Stomach (tissue), 9 donors: ENCODE data around the gene HSPA1A. TPM values are rescaled to one million over a fixed set of nuclear protein-coding genes. Genes with fewer than 3 reads are reported as not detected.

Experiments
- DNase-seq, 2 donors: peaks; one replicate each; pipeline versions ENCODE4 v3.0.0 to v3.0.0-alpha.2; 2013 to 2019
- H3K27ac ChIP-seq, 5 donors: fragments of 200-600 bp in 4 of 5; sonication (generic) in 4 of 5; one replicate each; pipeline ENCODE4 v1.5.1; 2013 to 2019; ENCODE audit warnings: mild to moderate bottlenecking in 1 of 5, moderate library complexity in 1 of 5
- H3K27me3 ChIP-seq, 3 donors: fragments of 200-600 bp; sonication (generic); one replicate each; pipeline ENCODE4 v1.5.1; 2017 to 2019; ENCODE audit warnings: mixed run types in 1 of 3
- H3K36me3 ChIP-seq, 4 donors: fragments of 200-600 bp; sonication (generic); 1 replicate in 3 of 4; 2 replicates in 1 of 4; pipeline ENCODE4 v1.5.1; 2016 to 2019
- H3K4me1 ChIP-seq, 4 donors: fragments of 200-600 bp; sonication (generic); one replicate each; pipeline ENCODE4 v1.5.1; 2016 to 2019
- H3K4me3 ChIP-seq, 4 donors: fragments of 200-600 bp; sonication (generic) in 3 of 4; one replicate each; pipeline ENCODE4 v1.5.1; 2016 to 2019; ENCODE audit warnings: mild to moderate bottlenecking in 1 of 4
- H3K9me3 ChIP-seq, 4 donors: fragments of 200-600 bp; sonication (generic); one replicate each; pipeline ENCODE4 v1.5.1; 2016 to 2019
- CTCF ChIP-seq, 7 experiments: fragments of 450-650 bp in 4 of 7; fragments of 200-600 bp in 3 of 7; sonication (generic) in 3 of 7; IDR thresholded peaks; one replicate each; pipeline ENCODE4 v1.5.1; 2016 to 2019; ENCODE audit warnings: antibody characterized with exemption in 7 of 7, control low read depth in 2 of 7, mild to moderate bottlenecking in 1 of 7
- EP300 ChIP-seq: sonication (generic); formaldehyde crosslinking; IDR thresholded peaks from one replicate; pipeline ENCODE4 v1.6.1; 2017; ENCODE audit warnings: antibody characterized with exemption
- POLR2A ChIP-seq, 4 donors: fragments of 450-650 bp; IDR thresholded peaks; one replicate each; pipeline ENCODE4 v1.6.1; 2016; ENCODE audit warnings: antibody characterized with exemption in 4 of 4, control low read depth in 2 of 4, mild to moderate bottlenecking in 1 of 4, moderate library complexity in 1 of 4
- POLR2AphosphoS5 ChIP-seq, 3 donors: sonication (generic); formaldehyde crosslinking; IDR thresholded peaks; one replicate each; pipeline ENCODE4 v1.6.1; 2016; ENCODE audit warnings: antibody characterized with exemption in 3 of 3
- WGBS, 5 donors: extraction: QIAGEN DNeasy Blood & Tissue Kit in 3 of 5; methylation state at CpG; one replicate each; pipeline versions ENCODE4 v1.1.5 to v1.1.7; 2013 to 2018; 5-methylcytosine and 5-hydroxymethylcytosine counted together
- intact Hi-C: fragments of 100-400 bp; cut with DNase I; formaldehyde crosslinking; loops from one replicate; pipeline ENCODE4 v1.15.1; 2023; ENCODE audit warnings: low total_unique reads
- polyA plus RNA-seq, 3 donors: library from polyadenylated mRNA; stranded (reverse); fragments of 200-250 nt; gene quantifications; one replicate each; pipeline ENCODE4 v1.2.3, GENCODE V29; 2013
- total RNA-seq, 5 donors: library from RNA; depleted of rRNA; stranded (reverse); fragments of >200 nt; gene quantifications; one replicate each; pipeline versions ENCODE4 v1.1.0 to v1.2.3, GENCODE V29; 2014 to 2016
- donor health status: healthy with polysubstance abuse.
- donor health status: Bipolar disorder and iron deficiency.
- donor health status: healthy.

Gene HSPA1A
- total and polyA plus RNA-seq, 8 donors: 51.1 to 124 (median 89.5) TPM

DNA sequence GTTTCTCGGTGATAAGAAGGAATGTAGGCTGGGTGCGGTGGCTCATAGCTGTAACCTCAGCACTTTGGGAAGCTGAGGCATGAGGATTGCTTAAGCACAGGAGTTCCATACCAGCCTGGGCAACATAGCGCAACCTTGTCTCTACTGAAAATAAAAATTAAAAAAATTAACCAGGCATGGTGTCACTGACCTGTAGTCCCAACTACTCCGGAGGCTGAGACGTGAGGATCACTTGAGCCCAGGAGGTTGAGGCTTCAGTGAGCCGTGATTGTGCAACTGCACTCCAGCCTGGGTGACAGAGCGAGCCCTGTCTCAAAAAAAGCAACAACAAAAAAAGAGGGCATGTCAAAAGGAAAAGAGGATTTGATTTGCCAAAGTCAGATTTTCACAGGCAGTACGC is 43.4 kb downstream of the HSPA1A start:
- intact Hi-C loops: no loop called here
- no peak for DNase-seq
- H3K27ac ChIP-seq: no peak overlapping the region
- no peaks in the 10 kb centered on the region for H3K9me3 ChIP-seq
- TF ChIP-seq POLR2A (IDR thresholded peaks at IDR 0.05): no peak
- no peak for TF ChIP-seq EP300
- TF ChIP-seq POLR2AphosphoS5 (IDR thresholded peaks at IDR 0.05): no peak
- no peak for TF ChIP-seq CTCF (IDR thresholded peaks at IDR 0.05)
- no peaks in the 10 kb centered on the region for H3K27me3 ChIP-seq
- 85 to 96% (median 92%) methylated on average over 8 of the region's 8 CpGs for WGBS, 5 donors
- peaks cover 28 to 56% (median 47%) of the 10 kb centered on the region in 4 donors for H3K36me3 ChIP-seq
- peaks cover 6 to 25% (median 17%) of the 10 kb centered on the region in 4 donors for H3K4me1 ChIP-seq
- no peak overlapping the region for H3K4me3 ChIP-seq

DNA sequence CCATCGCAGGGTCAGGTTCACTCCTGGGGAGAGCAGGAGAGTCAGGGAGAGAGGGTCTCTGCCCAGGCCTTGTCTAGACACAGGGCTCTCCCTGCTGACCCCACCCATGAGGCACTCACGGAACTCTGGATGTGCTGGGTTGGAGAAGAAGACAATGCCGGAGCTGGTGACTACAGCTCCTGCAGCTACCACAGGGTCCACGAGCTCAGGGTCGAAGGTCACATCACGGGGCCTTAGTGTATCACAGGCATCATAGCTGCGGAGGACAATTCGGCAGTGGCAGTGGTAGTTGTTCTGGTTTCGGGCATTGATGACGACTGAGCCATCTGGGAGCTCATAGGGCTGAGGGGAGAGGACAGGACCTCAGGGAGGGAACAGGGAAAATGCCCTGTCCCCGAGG is 44.6 kb downstream of the HSPA1A start:
- DNase-seq: no peak
- peaks cover 10 to 37% (median 27%) of the 10 kb centered on the region in 4 donors for H3K4me1 ChIP-seq
- H3K27ac ChIP-seq: no peak overlapping the region
- intact Hi-C loops: no loop called here
- H3K27me3 ChIP-seq: no peaks in the 10 kb centered on the region
- 86 to 93% (median 89%) methylated on average over 9 to 11 of the region's 11 CpGs for WGBS, 5 donors
- peaks cover 28 to 63% (median 47%) of the 10 kb centered on the region in 4 donors for H3K36me3 ChIP-seq
- TF ChIP-seq EP300 (no peak), CTCF (IDR thresholded peaks at IDR 0.05) (no peak), POLR2AphosphoS5 (IDR thresholded peaks at IDR 0.05) (no peak), POLR2A (IDR thresholded peaks at IDR 0.05) (no peak)
- H3K4me3 ChIP-seq: no peak overlapping the region
- no peaks in the 10 kb centered on the region for H3K9me3 ChIP-seq

GRCh38 chr6:31860349-31860748 is 45.0 kb downstream of the HSPA1A start:
- DNase-seq: no peak
- H3K27me3 ChIP-seq: no peaks in the 10 kb centered on the region
- no peak overlapping the region for H3K27ac ChIP-seq
- no peaks in the 10 kb centered on the region for H3K9me3 ChIP-seq
- 90 to 97% (median 95%) methylated on average over 13 of the region's 13 CpGs for WGBS, 5 donors
- intact Hi-C loops: no loop called here
- TF ChIP-seq EP300 (no peak), POLR2AphosphoS5 (IDR thresholded peaks at IDR 0.05) (no peak), CTCF (IDR thresholded peaks at IDR 0.05) (no peak), POLR2A (IDR thresholded peaks at IDR 0.05) (no peak)
- H3K4me3 ChIP-seq: no peak overlapping the region
- H3K4me1 ChIP-seq: peaks cover 10 to 39% (median 29%) of the 10 kb centered on the region in 4 donors
- H3K36me3 ChIP-seq: peaks cover 28 to 63% (median 47%) of the 10 kb centered on the region in 4 donors

GRCh38 chr6:31861150-31861549 is 45.8 kb downstream of the HSPA1A start:
- TF ChIP-seq CTCF (IDR thresholded peaks at IDR 0.05) (no peak), POLR2AphosphoS5 (IDR thresholded peaks at IDR 0.05) (no peak), EP300 (no peak), POLR2A (IDR thresholded peaks at IDR 0.05) (no peak)
- Histone ChIP-seq H3K4me1 (peaks cover 17 to 47% (median 35%) of the 10 kb centered on the region in 4 donors), H3K36me3 (peaks cover 28 to 67% (median 47%) of the 10 kb centered on the region in 4 donors), H3K9me3 (no peaks in the 10 kb centered on the region), H3K27ac (no peak overlapping the region), H3K4me3 (no peak overlapping the region), H3K27me3 (no peaks in the 10 kb centered on the region)
- intact Hi-C loops: no loop called here
- 89 to 96% (median 95%) methylated on average over 7 of the region's 7 CpGs for whole genome bisulfite sequencing, 5 donors
- no peak for DNase-seq
